ENCODE data around the gene RASL10A.

Gene RASL10A

DNA sequence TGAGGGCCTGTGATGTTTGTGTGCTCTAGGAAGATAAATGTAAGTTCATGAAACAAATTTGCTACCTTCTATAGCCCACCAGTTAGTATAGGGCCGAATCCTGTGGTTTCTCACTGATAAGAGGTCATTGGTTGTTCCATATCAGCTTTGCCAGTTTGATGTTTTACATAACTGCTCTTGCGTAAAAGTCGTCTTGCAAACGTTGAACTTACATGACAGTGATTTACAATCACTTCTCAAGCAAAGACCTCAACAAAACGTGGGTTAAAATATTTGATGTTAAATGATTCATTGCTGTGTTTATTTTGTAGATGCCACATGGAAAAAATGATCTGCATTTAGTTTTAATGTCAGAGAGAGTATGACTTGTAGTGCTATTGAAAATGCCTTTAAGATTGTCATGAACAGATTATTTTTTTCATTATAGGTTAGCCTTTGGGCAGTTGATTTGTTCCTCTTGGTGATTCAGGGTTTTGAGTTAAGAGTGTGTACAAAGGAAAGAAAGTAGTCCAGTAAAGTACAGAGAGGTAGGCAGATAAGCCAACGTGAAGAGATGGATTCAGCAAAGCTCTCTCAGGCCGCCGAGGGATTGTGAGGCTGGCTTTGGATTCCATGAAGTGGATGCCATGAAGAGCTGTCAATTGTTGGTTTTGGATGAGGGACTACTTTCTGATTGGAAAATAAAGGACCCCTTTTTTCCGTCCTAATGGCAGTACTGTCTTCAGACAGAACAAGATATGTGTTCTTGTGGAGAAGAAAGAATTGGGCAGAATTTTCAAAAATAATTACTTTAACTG, 44.8 kb downstream of the RASL10A start:
- H3K4me3 Mint-ChIP-seq: peak overlapping the region; percentile 93 to 97 (median 94)
- TF ChIP-seq, protein P1, sequence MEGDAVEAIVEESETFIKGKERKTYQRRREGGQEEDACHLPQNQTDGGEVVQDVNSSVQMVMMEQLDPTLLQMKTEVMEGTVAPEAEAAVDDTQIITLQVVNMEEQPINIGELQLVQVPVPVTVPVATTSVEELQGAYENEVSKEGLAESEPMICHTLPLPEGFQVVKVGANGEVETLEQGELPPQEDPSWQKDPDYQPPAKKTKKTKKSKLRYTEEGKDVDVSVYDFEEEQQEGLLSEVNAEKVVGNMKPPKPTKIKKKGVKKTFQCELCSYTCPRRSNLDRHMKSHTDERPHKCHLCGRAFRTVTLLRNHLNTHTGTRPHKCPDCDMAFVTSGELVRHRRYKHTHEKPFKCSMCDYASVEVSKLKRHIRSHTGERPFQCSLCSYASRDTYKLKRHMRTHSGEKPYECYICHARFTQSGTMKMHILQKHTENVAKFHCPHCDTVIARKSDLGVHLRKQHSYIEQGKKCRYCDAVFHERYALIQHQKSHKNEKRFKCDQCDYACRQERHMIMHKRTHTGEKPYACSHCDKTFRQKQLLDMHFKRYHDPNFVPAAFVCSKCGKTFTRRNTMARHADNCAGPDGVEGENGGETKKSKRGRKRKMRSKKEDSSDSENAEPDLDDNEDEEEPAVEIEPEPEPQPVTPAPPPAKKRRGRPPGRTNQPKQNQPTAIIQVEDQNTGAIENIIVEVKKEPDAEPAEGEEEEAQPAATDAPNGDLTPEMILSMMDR (IDR thresholded peaks at IDR 0.05; ENCODE audit: unreplicated experiment in 3 of 3): no peak
- peaks cover 76% of the 10 kb centered on the region for H3K4me1 Mint-ChIP-seq
- H3K27ac Mint-ChIP-seq: peak overlapping the region; percentile 98 to 100 (median 99)
- H3K36me3 Mint-ChIP-seq (ENCODE audit: low read depth): peaks cover 72% of the 10 kb centered on the region
- H3K27me3 Mint-ChIP-seq (ENCODE audit: low read depth): no peaks in the 10 kb centered on the region
- H3K9me3 Mint-ChIP-seq: no peaks in the 10 kb centered on the region

DNA sequence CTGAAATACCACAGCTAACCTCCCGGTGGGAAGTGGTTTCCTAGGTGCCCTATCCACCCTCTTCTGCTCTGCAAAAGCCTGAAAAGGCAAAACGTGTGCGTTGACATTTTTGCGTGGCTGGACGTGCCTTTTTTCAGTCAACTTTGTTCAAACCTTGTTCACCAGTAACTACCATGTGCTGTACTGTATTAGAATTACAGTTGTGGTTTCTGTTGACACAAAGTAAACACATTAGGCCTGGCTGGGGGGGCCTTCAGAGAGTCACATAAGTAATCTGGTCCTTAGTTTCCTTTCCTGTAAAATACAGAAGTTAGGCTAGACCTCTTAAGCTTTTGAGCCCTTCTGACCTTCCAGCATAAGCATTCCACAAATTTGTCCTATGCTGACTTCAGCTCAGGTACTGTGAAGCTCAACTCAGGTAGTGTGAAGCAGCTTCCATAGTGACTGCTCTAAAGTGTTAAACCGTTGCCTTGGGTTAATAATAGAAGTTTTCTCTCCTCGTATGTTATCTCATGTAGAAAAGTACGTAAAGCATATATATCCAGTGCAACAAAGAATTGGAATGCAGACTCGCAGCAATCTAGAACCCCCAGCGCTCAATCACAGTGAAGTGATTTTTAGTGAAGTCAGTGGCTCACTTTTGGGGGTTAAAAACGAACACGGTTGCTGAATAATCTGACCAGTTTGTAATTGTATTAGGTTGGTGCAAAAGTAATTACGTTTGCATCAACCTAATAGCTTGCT, 45.6 kb downstream of the RASL10A start:
- no peaks in the 10 kb centered on the region for H3K27me3 Mint-ChIP-seq (ENCODE audit: low read depth)
- peak overlapping the region; percentile 98 to 100 (median 99) for H3K27ac Mint-ChIP-seq
- peak overlapping the region; percentile 93 to 97 (median 94) for H3K4me3 Mint-ChIP-seq
- peaks cover 64% of the 10 kb centered on the region for H3K36me3 Mint-ChIP-seq (ENCODE audit: low read depth)
- TF ChIP-seq, protein P1 (IDR thresholded peaks at IDR 0.05; ENCODE audit: unreplicated experiment in 3 of 3): no peak
- H3K9me3 Mint-ChIP-seq: no peaks in the 10 kb centered on the region
- H3K4me1 Mint-ChIP-seq: peaks cover 69% of the 10 kb centered on the region

DNA sequence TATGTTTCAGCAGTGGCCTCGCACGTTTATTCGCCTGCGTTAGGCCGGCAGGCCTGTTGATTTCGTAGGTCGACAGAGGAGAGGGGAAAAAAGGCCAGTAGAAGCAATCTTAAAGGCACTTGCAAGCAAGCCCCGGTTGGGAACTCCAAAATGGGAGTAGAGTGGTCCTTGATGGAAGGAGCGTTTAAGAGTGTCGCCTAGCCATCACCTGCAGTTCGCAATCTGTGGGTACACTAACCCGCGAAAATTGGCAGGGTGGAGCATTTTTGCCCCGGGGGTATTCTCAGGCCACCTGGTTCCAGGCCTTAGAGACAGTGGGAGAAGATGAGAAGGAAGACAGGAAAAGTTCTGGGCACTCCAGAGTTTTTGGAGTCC, 46.3 kb downstream of the RASL10A start:
- Mint-ChIP-seq H3K9me3 (no peaks in the 10 kb centered on the region), H3K4me3 (peak overlapping the region; percentile 93 to 97 (median 94)), H3K36me3 (ENCODE audit: low read depth) (peaks cover 57% of the 10 kb centered on the region), H3K4me1 (peaks cover 62% of the 10 kb centered on the region), H3K27ac (peak overlapping the region; percentile 98 to 100 (median 99)), H3K27me3 (ENCODE audit: low read depth) (no peaks in the 10 kb centered on the region)
- TF ChIP-seq, protein P1 (IDR thresholded peaks at IDR 0.05; ENCODE audit: unreplicated experiment in 3 of 3): no peak

DNA sequence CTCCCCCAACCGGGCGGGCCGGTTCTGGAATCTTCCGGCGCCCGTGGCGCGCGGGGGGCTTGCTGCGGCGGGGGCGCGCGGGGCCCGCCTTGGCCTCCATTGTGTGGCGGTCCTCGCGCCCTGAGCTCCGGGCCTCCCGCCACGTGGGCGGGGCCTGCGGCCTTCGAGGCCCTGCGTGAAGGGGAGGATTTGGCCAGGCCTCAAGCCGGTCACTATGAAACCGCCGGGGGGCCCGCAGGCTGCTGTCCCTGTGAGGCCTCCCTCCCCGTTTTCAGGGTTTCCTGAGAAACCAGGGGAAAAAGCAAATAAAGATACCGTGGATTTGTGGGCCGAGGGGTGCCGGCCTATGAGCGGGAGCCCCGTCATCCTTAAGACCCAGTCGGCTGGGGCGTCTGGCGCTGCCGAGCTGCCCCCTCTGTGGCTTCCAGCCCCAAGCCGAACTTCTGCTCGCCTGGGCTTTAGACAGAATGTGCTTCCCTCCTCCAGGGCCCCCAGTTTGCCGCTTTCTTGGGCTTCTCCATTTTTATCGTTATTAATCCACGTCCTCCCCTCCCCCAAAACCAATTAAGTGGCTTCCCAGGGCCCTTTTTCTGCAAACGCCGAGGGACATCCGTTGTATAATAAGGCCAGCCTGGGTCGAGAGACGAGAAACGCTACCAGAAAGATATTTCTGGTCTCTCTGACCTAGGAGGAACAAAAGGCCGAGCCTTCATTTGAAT, 46.8 kb downstream of the RASL10A start:
- Mint-ChIP-seq H3K4me3 (peak overlapping the region; percentile 93 to 97 (median 94)), H3K4me1 (peaks cover 61% of the 10 kb centered on the region), H3K36me3 (ENCODE audit: low read depth) (peaks cover 52% of the 10 kb centered on the region), H3K27me3 (ENCODE audit: low read depth) (no peaks in the 10 kb centered on the region), H3K9me3 (no peaks in the 10 kb centered on the region), H3K27ac (peak overlapping the region; percentile 99 to 100 (median 100))
- TF ChIP-seq, protein P1 (IDR thresholded peaks at IDR 0.05; ENCODE audit: unreplicated experiment in 3 of 3): no peak

DNA sequence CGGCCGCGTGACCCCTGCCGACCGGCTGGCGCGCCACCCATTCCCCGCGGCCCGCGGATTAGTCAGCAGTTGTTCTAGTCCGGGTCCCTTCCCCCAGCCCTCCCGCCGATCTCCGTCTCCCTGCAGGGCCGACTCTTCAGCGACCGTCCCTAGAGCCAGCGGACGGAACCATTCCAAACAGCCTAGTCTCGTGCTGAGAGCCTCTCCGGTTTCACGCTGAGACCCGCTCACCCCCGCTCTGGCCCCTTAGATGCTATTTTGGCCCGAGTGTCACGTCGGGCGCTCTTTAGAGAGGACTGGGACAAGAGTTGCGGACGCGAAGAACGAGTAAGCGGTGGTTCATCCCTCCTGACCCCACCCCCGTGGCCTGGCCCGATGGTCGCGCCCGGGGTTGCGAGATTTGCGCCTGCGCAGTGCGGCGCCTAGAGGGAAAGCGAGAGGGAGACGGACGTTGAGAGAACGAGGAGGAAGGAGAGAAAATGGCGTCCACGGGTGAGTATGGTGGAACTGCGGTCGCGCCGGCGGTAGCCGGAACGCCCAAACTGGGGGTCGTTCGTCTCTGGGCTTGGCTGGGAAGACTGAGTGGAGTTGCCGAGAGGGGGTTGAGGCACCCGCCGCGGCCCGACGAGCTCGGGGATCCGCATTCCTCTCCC, 47.5 kb downstream of the RASL10A start, which contains the start of the genes EWSR1 and RHBDD3:
EWSR1 (plus strand) TSS at position 411 of the 653 bp plus-strand sequence; CDS start at position 480, 69 bp downstream.
RHBDD3 (minus strand) TSS at position 124 of the 653 bp plus-strand sequence. CDS start 2,355 bp downstream, outside the sequence.
- TF ChIP-seq, protein P1 (IDR thresholded peaks at IDR 0.05; ENCODE audit: unreplicated experiment in 3 of 3): no peak
- H3K27me3 Mint-ChIP-seq (ENCODE audit: low read depth): no peaks in the 10 kb centered on the region
- peaks cover 45% of the 10 kb centered on the region for H3K36me3 Mint-ChIP-seq (ENCODE audit: low read depth)
- H3K9me3 Mint-ChIP-seq: no peaks in the 10 kb centered on the region
- H3K27ac Mint-ChIP-seq: peak within 1 kb of the TSS; percentile 99 to 100 (median 100)
- peak within 1 kb of the TSS; percentile 93 to 97 (median 94) for H3K4me3 Mint-ChIP-seq
- H3K4me1 Mint-ChIP-seq: peaks cover 55% of the 10 kb centered on the region

All from nephron (organoid).